Stimulated activated CD4-positive, alpha-beta T cell treated with anti-CD3 and anti-CD28 coated beads, Interleukin-1b, Interleukin-23, amount 100 ng/mL, for 4 hours (primary cell): ENCODE measurements around the gene RPH3AL.
"Not testable (repeated sequence)": the region's sequence is repeated elsewhere in the genome, so short reads cannot be mapped to it uniquely, and the experiment has no call there.

Source experiments
- DNase-seq, 2 donors: peaks; one replicate each; pipeline ENCODE4 v3.0.0-alpha.2; 2020; ENCODE audit warnings: low read depth in 2 of 2

RPH3AL gene

GRCh38 chr17:238071-238963 is 114.3 kb downstream of the RPH3AL start:
- no peak for DNase-seq

- no peak for DNase-seq
Observed at GRCh38 chr17:237406-237955, 115.1 kb downstream of the RPH3AL start.

GRCh38 chr17:236641-237405 is 115.8 kb downstream of the RPH3AL start:
- no peak for DNase-seq

GRCh38 chr17:235831-236640 is 116.6 kb downstream of the RPH3AL start:
- DNase-seq = no peak

GRCh38 chr17:234994-235830 is 117.4 kb downstream of the RPH3AL start:
- not testable (repeated sequence) for DNase-seq

- DNase-seq = not testable (repeated sequence)
Observed at GRCh38 chr17:234163-234993, 118.2 kb downstream of the RPH3AL start.

GRCh38 chr17:233473-233941 is 119.1 kb downstream of the RPH3AL start:
- no peak for DNase-seq

- no peak for DNase-seq
Observed at GRCh38 chr17:231966-232807, 120.4 kb downstream of the RPH3AL start.

GRCh38 chr17:231191-231965 is 121.2 kb downstream of the RPH3AL start:
- DNase-seq = no peak

- no peak for DNase-seq
Observed at GRCh38 chr17:230395-230770, 122.2 kb downstream of the RPH3AL start.

GRCh38 chr17:229709-230394 is 122.8 kb downstream of the RPH3AL start:
- no peak for DNase-seq

- no peak for DNase-seq
Observed at GRCh38 chr17:228951-229708, 123.5 kb downstream of the RPH3AL start.

- DNase-seq = no peak
Observed at GRCh38 chr17:227946-228615, 124.5 kb downstream of the RPH3AL start.

- DNase-seq = no peak
Observed at GRCh38 chr17:227078-227945, 125.3 kb downstream of the RPH3AL start.
